Measurements from ENCODE around the gene MCM5.
"Not testable (repeated sequence)": the region's sequence is repeated elsewhere in the genome, so short reads cannot be mapped to it uniquely, and the experiment has no call there.

The MCM5 gene

GRCh38 chr22:35399678-35400500 lies at the start of gene MCM5:
Gene MCM5 (plus strand): TSS chr22:35400140. CDS start chr22:35400439, 299 bp downstream.
- in situ Hi-C loops (cut with MboI; ENCODE audit: low pct_unique_long_range_greater_than_20kb, low sequenced_read_pairs), result no loop called here
- peak; percentile 98 for DNase-seq

- in situ Hi-C loops (cut with MboI; ENCODE audit: low pct_unique_long_range_greater_than_20kb, low sequenced_read_pairs), result no loop called here
- DNase-seq, result peak; percentile 88
Measured at GRCh38 chr22:35350539-35351503, 49.1 kb upstream of the MCM5 start.

GRCh38 chr22:35352214-35353111 lies 47.5 kb upstream of the MCM5 start:
- DNase-seq, result no peak
- in situ Hi-C loops (cut with MboI; ENCODE audit: low pct_unique_long_range_greater_than_20kb, low sequenced_read_pairs), result no loop called here

- DNase-seq, result no peak
- in situ Hi-C loops (cut with MboI; ENCODE audit: low pct_unique_long_range_greater_than_20kb, low sequenced_read_pairs), result no loop called here
Measured at GRCh38 chr22:35353318-35353717, 46.6 kb upstream of the MCM5 start.

- in situ Hi-C loops (cut with MboI; ENCODE audit: low pct_unique_long_range_greater_than_20kb, low sequenced_read_pairs), result no loop called here
- DNase-seq, result no peak
Measured at GRCh38 chr22:35354068-35354467, 45.9 kb upstream of the MCM5 start.

GRCh38 chr22:35357883-35358621 lies 41.9 kb upstream of the MCM5 start:
- in situ Hi-C loops (cut with MboI; ENCODE audit: low pct_unique_long_range_greater_than_20kb, low sequenced_read_pairs), result no loop called here

GRCh38 chr22:35359380-35360065 lies 40.4 kb upstream of the MCM5 start:
- in situ Hi-C loops (cut with MboI; ENCODE audit: low pct_unique_long_range_greater_than_20kb, low sequenced_read_pairs), result no loop called here
- no peak for DNase-seq

More at GRCh38 chr22:35357883-35358621, 41.9 kb upstream of the MCM5 start:
- DNase-seq, result no peak

GRCh38 chr22:35361001-35361558 lies 38.9 kb upstream of the MCM5 start:
- DNase-seq, result no peak
- in situ Hi-C loops (cut with MboI; ENCODE audit: low pct_unique_long_range_greater_than_20kb, low sequenced_read_pairs), result no loop called here

- DNase-seq, result no peak
- in situ Hi-C loops (cut with MboI; ENCODE audit: low pct_unique_long_range_greater_than_20kb, low sequenced_read_pairs), result no loop called here
Measured at GRCh38 chr22:35363566-35364086, 36.3 kb upstream of the MCM5 start.

GRCh38 chr22:35364230-35364629 lies 35.7 kb upstream of the MCM5 start:
- DNase-seq; in situ Hi-C loops (cut with MboI; ENCODE audit: low pct_unique_long_range_greater_than_20kb, low sequenced_read_pairs): not testable (repeated sequence)

- peak; percentile 81 for DNase-seq
- in situ Hi-C loops (cut with MboI; ENCODE audit: low pct_unique_long_range_greater_than_20kb, low sequenced_read_pairs), result no loop called here
Measured at GRCh38 chr22:35367331-35367886, 32.5 kb upstream of the MCM5 start.

GRCh38 chr22:35368386-35368785 lies 31.6 kb upstream of the MCM5 start:
- no peak for DNase-seq
- in situ Hi-C loops (cut with MboI; ENCODE audit: low pct_unique_long_range_greater_than_20kb, low sequenced_read_pairs), result no loop called here

GRCh38 chr22:35369996-35370395 lies 29.9 kb upstream of the MCM5 start:
- in situ Hi-C loops (cut with MboI; ENCODE audit: low pct_unique_long_range_greater_than_20kb, low sequenced_read_pairs), result no loop called here
- DNase-seq, result no peak

- in situ Hi-C loops (cut with MboI; ENCODE audit: low pct_unique_long_range_greater_than_20kb, low sequenced_read_pairs), result no loop called here
- no peak for DNase-seq
Measured at GRCh38 chr22:35373781-35374180, 26.2 kb upstream of the MCM5 start.

GRCh38 chr22:35375031-35375430 lies 24.9 kb upstream of the MCM5 start:
- in situ Hi-C loops (cut with MboI; ENCODE audit: low pct_unique_long_range_greater_than_20kb, low sequenced_read_pairs), result no loop called here
- DNase-seq, result peak; percentile 30

GRCh38 chr22:35375526-35375925 lies 24.4 kb upstream of the MCM5 start:
- DNase-seq, result no peak
- in situ Hi-C loops (cut with MboI; ENCODE audit: low pct_unique_long_range_greater_than_20kb, low sequenced_read_pairs), result no loop called here

Measured in KBM-7 (cell line).